ENCODE results near the gene NPTXR.

NPTXR gene

GRCh38 chr22:38850941-38851849, 7.4 kb upstream of the NPTXR start:
- DNase-seq: no peak

- no peak for DNase-seq
Observed at GRCh38 chr22:38850399-38850798, 6.6 kb upstream of the NPTXR start.

GRCh38 chr22:38849811-38850210, 6.0 kb upstream of the NPTXR start:
- DNase-seq: no peak

- no peak for DNase-seq
Observed at GRCh38 chr22:38846412-38846811, 2.6 kb upstream of the NPTXR start.

- DNase-seq: no peak
Observed at GRCh38 chr22:38845004-38845740, 1.3 kb upstream of the NPTXR start.

- DNase-seq: no peak
Observed at GRCh38 chr22:38844315-38845003, 631 bp upstream of the NPTXR start.

GRCh38 chr22:38843201-38843656, 599 bp downstream of the NPTXR start:
- peak; percentile 78 for DNase-seq

GRCh38 chr22:38842512-38843200, 1.2 kb downstream of the NPTXR start:
- DNase-seq: no peak

- no peak for DNase-seq
Observed at GRCh38 chr22:38841635-38842034, 2.2 kb downstream of the NPTXR start.

- DNase-seq: no peak
Observed at GRCh38 chr22:38841211-38841610, 2.6 kb downstream of the NPTXR start.

- no peak for DNase-seq
Observed at GRCh38 chr22:38840129-38840528, 3.7 kb downstream of the NPTXR start.

- no peak for DNase-seq
Observed at GRCh38 chr22:38839686-38840085, 4.1 kb downstream of the NPTXR start.

- DNase-seq: peak; percentile 52
Observed at GRCh38 chr22:38837414-38837928, 6.4 kb downstream of the NPTXR start.

GRCh38 chr22:38835888-38836301, 7.9 kb downstream of the NPTXR start:
- DNase-seq: no peak

- DNase-seq: no peak
Observed at GRCh38 chr22:38834991-38835390, 8.8 kb downstream of the NPTXR start.

GRCh38 chr22:38834215-38834953, 9.4 kb downstream of the NPTXR start:
- DNase-seq: no peak

- no peak for DNase-seq
Observed at GRCh38 chr22:38833061-38833460, 10.8 kb downstream of the NPTXR start.

- DNase-seq: no peak
Observed at GRCh38 chr22:38832005-38832978, 11.5 kb downstream of the NPTXR start.

GRCh38 chr22:38831166-38831945, 12.5 kb downstream of the NPTXR start:
- DNase-seq: peak; percentile 15

GRCh38 chr22:38830845-38831108, 13.1 kb downstream of the NPTXR start:
- DNase-seq: no peak
